ENCODE data around the gene URGCP.
A peak's percentile ranks its signal among the peaks of the same experiment; 100 is the strongest.

URGCP gene

GRCh38 chr7:43906331-43907010 lies at the start of gene URGCP:
URGCP (minus strand) TSS chr7:43906596; CDS start chr7:43906575, 21 bp downstream.
- FAIRE-seq = no peak

GRCh38 chr7:43956027-43956426 lies 49.6 kb upstream of the URGCP start:
- FAIRE-seq = no peak

GRCh38 chr7:43954524-43955228 lies 48.3 kb upstream of the URGCP start:
- FAIRE-seq = peak; percentile 5

- no peak for FAIRE-seq
Observed at GRCh38 chr7:43953071-43953470, 46.7 kb upstream of the URGCP start.

- FAIRE-seq = no peak
Observed at GRCh38 chr7:43952028-43952427, 45.6 kb upstream of the URGCP start.

- no peak for FAIRE-seq
Observed at GRCh38 chr7:43944286-43944685, 37.9 kb upstream of the URGCP start.

- FAIRE-seq = no peak
Observed at GRCh38 chr7:43943417-43944187, 37.2 kb upstream of the URGCP start.

- no peak for FAIRE-seq
Observed at GRCh38 chr7:43942997-43943396, 36.6 kb upstream of the URGCP start.

GRCh38 chr7:43942250-43942649 lies 35.9 kb upstream of the URGCP start:
- FAIRE-seq = no peak

- FAIRE-seq = no peak
Observed at GRCh38 chr7:43938892-43939482, 32.6 kb upstream of the URGCP start.

GRCh38 chr7:43937444-43937843 lies 31.0 kb upstream of the URGCP start:
- FAIRE-seq = no peak

- no peak for FAIRE-seq
Observed at GRCh38 chr7:43933902-43934560, 27.6 kb upstream of the URGCP start.

GRCh38 chr7:43931346-43931745 lies 24.9 kb upstream of the URGCP start:
- no peak for FAIRE-seq

GRCh38 chr7:43929529-43930457 lies 23.4 kb upstream of the URGCP start:
- no peak for FAIRE-seq

- FAIRE-seq = no peak
Observed at GRCh38 chr7:43927810-43928209, 21.4 kb upstream of the URGCP start.

GRCh38 chr7:43926798-43927123 lies 20.4 kb upstream of the URGCP start:
- no peak for FAIRE-seq

GRCh38 chr7:43925984-43926797 lies 19.8 kb upstream of the URGCP start, which contains the start of gene UBE2D4:
UBE2D4 (plus strand) TSS chr7:43926436; CDS start chr7:43926533, 97 bp downstream.
- FAIRE-seq = no peak

- no peak for FAIRE-seq
Observed at GRCh38 chr7:43922726-43923125, 16.3 kb upstream of the URGCP start.

- no peak for FAIRE-seq
Observed at GRCh38 chr7:43921423-43921822, 15.0 kb upstream of the URGCP start.

- no peak for FAIRE-seq
Observed at GRCh38 chr7:43915907-43916306, 9.5 kb upstream of the URGCP start.

- FAIRE-seq = no peak
Observed at GRCh38 chr7:43914795-43915194, 8.4 kb upstream of the URGCP start.

All from islet of Langerhans (tissue), 1 donor.